Skin of body (tissue), 2 donors: Measurements from ENCODE around the gene POLR3K. TPM values are rescaled to one million over a fixed set of nuclear protein-coding genes. Genes with fewer than 3 reads are reported as not detected.

Source experiments
- DNase-seq: peaks from one replicate; lab custom pipeline; 2025; lab: John Stamatoyannopoulos, UW
- total RNA-seq: library from RNA; depleted of rRNA; stranded (reverse); fragments of >200 nt; gene quantifications from one replicate; pipeline ENCODE4 v1.2.3, GENCODE V29; 2014

POLR3K gene
- total RNA-seq = 3.7 TPM

- peak; percentile 95 for DNase-seq
Measured at GRCh38 chr16:53346-54236, at the start of gene POLR3K, which contains the start of gene SNRNP25. Gene POLR3K, minus strand, starts transcription at chr16:53608. Its CDS starts 22 bp downstream, at chr16:53586. Gene SNRNP25, plus strand, starts transcription at chr16:53828. Its CDS starts 189 bp downstream, at chr16:54017.

GRCh38 chr16:102060-102855 is 48.9 kb upstream of the POLR3K start:
- DNase-seq = no peak

GRCh38 chr16:101586-101985 is 48.2 kb upstream of the POLR3K start:
- DNase-seq = no peak

- DNase-seq = no peak
Measured at GRCh38 chr16:100989-101388, 47.6 kb upstream of the POLR3K start.

GRCh38 chr16:97822-98221 is 44.4 kb upstream of the POLR3K start:
- DNase-seq = no peak

GRCh38 chr16:96935-97381 is 43.5 kb upstream of the POLR3K start:
- DNase-seq = peak; percentile 54

GRCh38 chr16:94918-95265 is 41.5 kb upstream of the POLR3K start:
- no peak for DNase-seq

- DNase-seq = no peak
Measured at GRCh38 chr16:92431-93339, 39.3 kb upstream of the POLR3K start.

GRCh38 chr16:91484-91883 is 38.1 kb upstream of the POLR3K start:
- no peak for DNase-seq

GRCh38 chr16:89391-90302 is 36.2 kb upstream of the POLR3K start:
- DNase-seq = no peak

- DNase-seq = no peak
Measured at GRCh38 chr16:88613-89012, 35.2 kb upstream of the POLR3K start.

- DNase-seq = no peak
Measured at GRCh38 chr16:86483-86952, 33.1 kb upstream of the POLR3K start.

- no peak for DNase-seq
Measured at GRCh38 chr16:85865-86264, 32.5 kb upstream of the POLR3K start.

GRCh38 chr16:85407-85782 is 32.0 kb upstream of the POLR3K start:
- DNase-seq = no peak

- no peak for DNase-seq
Measured at GRCh38 chr16:84718-85406, 31.5 kb upstream of the POLR3K start.

GRCh38 chr16:83781-84615 is 30.6 kb upstream of the POLR3K start:
- no peak for DNase-seq

- no peak for DNase-seq
Measured at GRCh38 chr16:83060-83603, 29.7 kb upstream of the POLR3K start.
